Thyroid gland (tissue), 4 donors: ENCODE measurements around the gene SOWAHA. TPM values are rescaled to one million over a fixed set of nuclear protein-coding genes. Genes with fewer than 3 reads are reported as not detected.

ENCODE experiments used
- DNase-seq, 2 donors: peaks; one replicate each; pipeline ENCODE4 v3.0.0-alpha.2; 2019
- H3K27ac ChIP-seq, 3 donors: fragments of 200-600 bp; sonication (generic); 1 replicate in 2 of 3; 2 replicates in 1 of 3; pipeline ENCODE4 v1.5.1; 2016 to 2019; ENCODE audit warnings: mild to moderate bottlenecking in 1 of 3, moderate library complexity in 1 of 3
- H3K27me3 ChIP-seq: fragments of 200-600 bp; sonication (generic); one replicate; pipeline ENCODE4 v1.5.1; 2019
- H3K36me3 ChIP-seq, 2 donors: fragments of 200-600 bp; sonication (generic); one replicate each; pipeline ENCODE4 v1.5.1; 2016 to 2019
- H3K4me1 ChIP-seq, 2 donors: fragments of 200-600 bp; sonication (generic); one replicate each; pipeline ENCODE4 v1.5.1; 2017 to 2019
- H3K4me3 ChIP-seq, 3 donors: fragments of 200-600 bp; sonication (generic); replicated peaks in 1 of 3; 1 replicate in 2 of 3; 2 replicates in 1 of 3; pipeline ENCODE4 v1.5.1; 2016; ENCODE audit warnings: mild to moderate bottlenecking in 1 of 3
- H3K9me3 ChIP-seq: fragments of 200-600 bp; sonication (generic); one replicate; pipeline ENCODE4 v1.5.1; 2017
- CTCF ChIP-seq, 6 experiments: fragments of 200-600 bp in 3 of 6; fragments of 450-650 bp in 3 of 6; sonication (generic) in 3 of 6; IDR thresholded peaks; one replicate each; pipeline ENCODE4 v1.5.1; 2016 to 2019; ENCODE audit warnings: antibody characterized with exemption in 6 of 6, mild to moderate bottlenecking in 2 of 6, inconsistent platforms in 1 of 6, moderate library complexity in 1 of 6
- POLR2A ChIP-seq, 2 donors: fragments of 450-650 bp; IDR thresholded peaks; one replicate each; pipeline ENCODE4 v1.6.1; 2017; ENCODE audit warnings: antibody characterized with exemption in 2 of 2, mild to moderate bottlenecking in 2 of 2, moderate library complexity in 1 of 2
- WGBS, 2 donors: methylation state at CpG; one replicate each; pipeline ENCODE4 v1.1.5; 2017; 5-methylcytosine and 5-hydroxymethylcytosine counted together
- intact Hi-C: fragments of 100-400 bp; cut with DNase I; formaldehyde crosslinking; loops from one replicate; pipeline ENCODE4 v1.15.1; 2023
- total RNA-seq, 4 donors: library from RNA; depleted of rRNA; stranded (reverse); fragments of >200 nt; gene quantifications; one replicate each; pipeline ENCODE4 v1.2.3, GENCODE V29; 2016

Gene SOWAHA
- total RNA-seq, 4 donors from 2014 or later = 3.7 to 9.3 (median 4.6) TPM

DNA sequence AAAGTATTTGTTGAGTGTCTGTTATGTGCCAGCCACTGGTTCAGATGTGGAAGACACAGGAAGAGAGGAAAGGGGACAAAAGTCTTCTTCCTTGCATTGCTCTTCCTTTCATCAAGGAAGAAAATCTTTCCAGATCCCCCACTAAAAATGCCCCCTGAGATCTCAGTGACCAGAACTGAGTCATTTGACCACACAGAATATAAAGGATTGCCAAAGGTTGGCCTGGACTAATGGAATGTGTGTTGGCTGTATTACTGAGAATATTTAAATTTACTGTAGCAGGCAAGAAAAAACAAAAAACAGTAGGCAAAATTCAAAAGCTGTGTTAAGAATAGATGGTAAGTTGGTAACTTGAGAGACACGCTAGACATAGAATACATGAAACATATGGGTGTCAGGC lies 26.0 kb upstream of the SOWAHA start:
- WGBS, 2 donors = 95 to 98% methylated on average over 1 of the region's 1 CpG
- Histone ChIP-seq H3K27me3 (no peaks in the 10 kb centered on the region), H3K4me1 (no peaks in the 10 kb centered on the region), H3K36me3 (no peaks in the 10 kb centered on the region), H3K27ac (no peak overlapping the region), H3K4me3 (no peak overlapping the region), H3K9me3 (no peaks in the 10 kb centered on the region)
- intact Hi-C loops = no loop called here
- TF ChIP-seq POLR2A (IDR thresholded peaks at IDR 0.05) (no peak), CTCF (IDR thresholded peaks at IDR 0.05) (no peak)
- no peak for DNase-seq

DNA sequence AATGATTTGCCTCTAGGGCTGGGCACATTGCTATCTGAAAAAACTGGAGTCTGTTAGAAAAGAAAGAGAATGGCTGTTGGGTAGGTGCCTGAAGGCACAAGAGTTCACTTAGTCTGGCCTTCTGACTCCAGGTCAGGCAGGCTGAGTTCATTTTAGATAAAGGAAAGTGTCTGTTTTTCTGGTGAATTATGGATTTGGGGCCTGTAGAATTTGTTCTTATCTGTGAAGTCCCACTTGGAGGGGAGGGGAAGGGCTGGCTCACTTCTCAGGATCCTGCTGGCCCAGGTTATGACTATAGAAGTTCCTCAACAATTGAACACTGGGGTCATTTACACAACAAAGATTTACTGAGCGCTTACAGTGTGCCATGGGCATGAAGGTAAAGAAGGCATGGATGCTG lies 24.6 kb upstream of the SOWAHA start:
- Histone ChIP-seq H3K27me3 (no peaks in the 10 kb centered on the region), H3K27ac (no peak overlapping the region), H3K4me1 (no peaks in the 10 kb centered on the region), H3K36me3 (no peaks in the 10 kb centered on the region), H3K9me3 (no peaks in the 10 kb centered on the region), H3K4me3 (no peak overlapping the region)
- intact Hi-C loops = no loop called here
- TF ChIP-seq POLR2A (IDR thresholded peaks at IDR 0.05) = no peak
- no peak for TF ChIP-seq CTCF (IDR thresholded peaks at IDR 0.05)
- 100% methylated on average over 1 of the region's 1 CpG for WGBS, 2 donors
- no peak for DNase-seq

GRCh38 chr5:132788990-132789886 lies 23.9 kb upstream of the SOWAHA start:
- Histone ChIP-seq H3K4me1 (no peaks in the 10 kb centered on the region), H3K9me3 (no peaks in the 10 kb centered on the region), H3K27ac (no peak overlapping the region), H3K36me3 (no peaks in the 10 kb centered on the region), H3K27me3 (no peaks in the 10 kb centered on the region), H3K4me3 (no peak overlapping the region)
- 80 to 86% methylated on average over 8 of the region's 8 CpGs for WGBS, 2 donors
- intact Hi-C loops = no loop called here
- DNase-seq = no peak
- TF ChIP-seq POLR2A (IDR thresholded peaks at IDR 0.05) = no peak
- TF ChIP-seq CTCF (IDR thresholded peaks at IDR 0.05) = no peak

GRCh38 chr5:132790201-132790865 lies 22.8 kb upstream of the SOWAHA start:
- intact Hi-C loops = no loop called here
- TF ChIP-seq CTCF (IDR thresholded peaks at IDR 0.05) (no peak), POLR2A (IDR thresholded peaks at IDR 0.05) (no peak)
- no peak overlapping the region for H3K27ac ChIP-seq
- WGBS, 2 donors = 41 to 58% methylated on average over 2 of the region's 2 CpGs
- no peaks in the 10 kb centered on the region for H3K27me3 ChIP-seq
- no peaks in the 10 kb centered on the region for H3K36me3 ChIP-seq
- no peak overlapping the region for H3K4me3 ChIP-seq
- no peaks in the 10 kb centered on the region for H3K4me1 ChIP-seq
- peak; percentile 63 to 72 for DNase-seq
- no peaks in the 10 kb centered on the region for H3K9me3 ChIP-seq

DNA sequence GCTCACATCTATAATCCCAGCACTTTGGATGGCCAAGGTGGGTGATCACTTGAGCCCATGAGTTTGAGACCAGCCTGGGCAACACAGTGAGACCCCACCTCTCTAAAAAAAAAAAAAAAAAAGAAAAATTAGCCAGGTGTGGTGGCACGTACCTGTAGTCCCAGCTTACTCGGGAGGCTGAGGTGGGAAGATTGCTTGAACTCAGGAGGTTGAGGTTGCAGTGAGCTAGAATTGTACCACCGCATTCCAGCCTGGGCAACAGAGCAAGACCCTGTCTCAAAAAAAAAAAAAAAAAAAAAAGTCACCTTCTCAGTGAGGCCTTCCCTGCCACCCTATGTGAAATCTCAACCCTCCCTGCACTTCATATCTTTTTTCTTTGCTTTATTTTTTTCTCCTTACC lies 22.1 kb upstream of the SOWAHA start:
- H3K27ac ChIP-seq = no peak overlapping the region

More for the DNA sequence above, 22.1 kb upstream of the SOWAHA start:
- no peak overlapping the region for H3K4me3 ChIP-seq
- H3K9me3 ChIP-seq = no peaks in the 10 kb centered on the region
- 93 to 98% methylated on average over 3 of the region's 3 CpGs for WGBS, 2 donors
- H3K4me1 ChIP-seq = no peaks in the 10 kb centered on the region
- TF ChIP-seq CTCF (IDR thresholded peaks at IDR 0.05) = no peak
- no peak for TF ChIP-seq POLR2A (IDR thresholded peaks at IDR 0.05)
- no peaks in the 10 kb centered on the region for H3K36me3 ChIP-seq
- intact Hi-C loops = no loop called here
- no peaks in the 10 kb centered on the region for H3K27me3 ChIP-seq
- no peak for DNase-seq
